Esophagus mucosa (tissue), 1 donor: Measurements from ENCODE around the gene MUC5AC. TPM values are rescaled to one million over a fixed set of nuclear protein-coding genes. Genes with fewer than 3 reads are reported as not detected.

ENCODE experiments used
- ATAC-seq: fragments of 200-7000 bp; cut with Tn5 transposase; one replicate; pipeline ENCODE4 v1.9.1; 2020
- total RNA-seq: library from RNA; stranded (reverse); gene quantifications from one replicate; pipeline ENCODE4 v1.2.4, GENCODE V29; 2023
- donor health status: DM: yes; HTN: yes; CAD: no.

Gene MUC5AC
- total RNA-seq, 1 donor from 2014 or later = not detected

DNA sequence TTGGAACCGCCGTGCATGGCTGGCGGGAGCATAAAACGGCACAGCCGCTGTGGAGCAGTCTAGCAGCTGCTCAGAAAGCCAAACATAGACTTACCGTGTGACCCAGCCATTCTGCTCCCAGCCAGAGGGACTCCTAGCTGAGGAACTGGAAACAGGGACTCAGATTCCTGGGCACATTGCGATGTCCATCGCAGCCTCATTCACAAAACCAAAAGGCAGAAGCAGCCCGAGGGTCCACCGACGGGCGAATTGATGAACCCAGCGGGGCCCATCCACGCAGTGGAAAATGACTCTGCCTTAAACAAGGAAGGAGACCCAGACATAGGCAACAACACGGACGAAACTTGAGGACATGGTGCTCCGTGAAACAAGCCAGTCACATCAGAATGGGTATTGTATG is 59.4 kb downstream of the MUC5AC start:
- ATAC-seq = no peak

DNA sequence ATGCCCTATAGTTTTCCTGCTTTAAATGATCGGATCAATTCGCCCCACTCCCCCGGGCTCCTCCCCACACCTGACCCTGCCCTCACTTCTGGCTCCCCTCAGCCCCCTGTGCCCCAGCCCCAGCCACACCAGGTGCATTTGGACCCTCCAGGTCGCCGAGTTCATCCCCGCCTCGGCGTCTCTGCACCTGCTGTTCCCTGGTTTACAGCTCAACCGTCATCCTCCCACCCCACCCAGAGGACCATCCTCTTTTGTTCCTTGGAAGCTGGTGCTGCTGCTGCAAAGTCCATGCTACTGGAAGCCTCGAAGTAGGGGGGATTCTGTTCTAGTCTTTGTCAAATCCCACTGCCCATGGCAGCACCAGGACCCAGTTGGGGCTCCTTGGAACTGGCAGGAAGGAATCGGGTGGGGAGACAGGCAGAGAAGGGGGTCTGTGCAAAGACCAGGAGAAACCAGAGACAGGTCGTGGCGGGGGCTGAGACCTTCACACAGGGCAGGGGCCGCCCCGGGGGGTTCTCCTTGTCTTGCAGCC is 60.6 kb downstream of the MUC5AC start:
- no peak for ATAC-seq

DNA sequence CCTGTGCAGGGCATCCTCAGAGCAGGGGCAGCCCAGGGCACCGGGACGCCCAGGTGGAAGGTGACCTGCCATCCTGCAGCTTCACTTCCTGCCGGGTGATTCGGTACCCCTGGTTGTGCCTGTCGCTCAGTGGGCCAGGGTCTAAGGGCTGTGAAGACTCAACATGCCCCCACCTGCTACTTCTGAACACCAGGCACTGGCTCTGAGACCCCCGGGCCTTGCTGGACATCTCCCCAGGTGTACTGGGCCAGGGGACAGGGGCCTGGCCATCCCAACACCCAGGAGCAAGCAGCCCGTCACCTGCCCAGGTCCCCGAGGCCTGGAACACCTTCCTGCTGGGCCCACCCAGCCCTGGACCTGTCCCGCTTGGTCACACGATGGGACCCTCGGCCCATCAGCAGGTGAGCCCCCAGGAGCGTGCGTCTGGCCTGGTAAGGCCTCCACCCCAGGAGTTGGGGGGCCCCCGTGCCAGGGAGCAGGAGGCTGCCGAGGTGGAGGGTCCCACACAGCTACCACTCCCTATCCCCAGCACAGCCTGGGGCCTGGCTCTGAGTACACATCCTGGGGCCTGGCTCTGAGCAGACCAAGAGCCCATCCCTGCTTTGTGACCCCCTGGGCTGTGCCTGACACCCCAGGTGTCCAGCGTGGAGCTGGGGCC is 61.2 kb downstream of the MUC5AC start:
- no peak for ATAC-seq

DNA sequence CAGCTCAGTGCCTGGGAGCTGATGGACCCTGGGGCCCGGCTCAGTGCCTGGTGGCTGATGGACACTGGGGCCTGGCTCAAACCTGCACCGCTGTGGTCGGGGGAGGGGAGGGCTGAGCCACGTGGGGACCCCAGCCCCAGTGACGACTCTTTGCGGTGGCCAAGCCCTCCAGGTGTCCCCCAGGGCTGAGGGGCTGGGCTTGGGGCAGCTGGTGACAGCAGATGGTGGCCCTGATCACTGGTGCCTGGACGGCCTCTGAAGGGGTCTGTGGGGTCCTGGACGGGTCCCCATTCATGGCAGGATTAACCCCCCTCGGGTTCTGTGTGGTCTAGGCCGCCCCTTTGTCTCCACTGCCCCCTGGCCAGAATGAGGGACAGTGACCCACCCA is 61.7 kb downstream of the MUC5AC start:
- no peak for ATAC-seq

DNA sequence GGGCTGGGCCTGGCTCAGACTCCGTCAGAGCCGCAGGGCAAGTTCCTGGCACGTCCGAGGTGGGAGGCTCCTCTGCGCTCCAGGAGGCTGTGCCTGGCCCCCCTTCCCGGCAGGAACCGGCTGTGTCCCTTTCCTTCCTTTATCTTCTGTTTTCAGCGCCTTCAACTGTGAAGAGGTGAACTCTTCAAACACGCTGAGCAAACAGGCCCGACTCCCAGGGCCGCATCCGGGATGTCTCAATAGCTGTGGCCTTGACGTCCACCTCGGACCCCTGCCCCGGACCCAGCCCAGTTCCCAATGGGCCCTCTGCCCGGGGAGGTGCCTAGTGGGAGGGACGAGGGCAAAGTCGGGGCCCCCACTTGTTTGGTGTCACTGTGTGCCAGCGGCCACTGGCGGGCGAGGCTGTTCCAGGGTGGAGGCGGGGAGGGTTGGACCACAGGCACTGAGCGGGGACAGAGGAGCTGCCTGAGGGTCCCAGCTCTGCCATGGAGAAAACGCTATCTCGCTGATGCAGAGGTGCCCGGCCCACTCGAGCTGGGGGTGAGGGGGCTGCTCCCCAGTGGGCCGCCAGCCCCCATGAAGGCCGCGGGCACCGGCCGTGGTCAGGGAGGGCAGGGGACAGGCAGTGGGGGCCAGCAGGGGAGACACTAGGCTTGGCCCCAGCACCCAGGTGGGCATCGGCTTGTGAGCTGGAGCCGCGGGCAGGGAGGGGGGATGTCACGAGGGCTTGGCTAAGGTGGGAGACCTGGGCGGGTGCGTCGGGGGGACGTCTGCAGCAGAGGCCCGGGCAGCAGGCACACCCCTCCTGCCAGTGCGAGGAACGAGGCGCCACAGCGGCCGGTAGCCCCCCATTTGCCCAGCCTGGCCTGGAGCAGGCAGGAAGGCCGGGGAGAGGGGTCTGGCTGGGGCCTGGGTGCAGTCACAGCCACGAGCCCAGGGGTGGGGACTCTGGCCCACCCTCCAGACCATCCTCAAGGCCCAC is 62.4 kb downstream of the MUC5AC start:
- no peak for ATAC-seq

DNA sequence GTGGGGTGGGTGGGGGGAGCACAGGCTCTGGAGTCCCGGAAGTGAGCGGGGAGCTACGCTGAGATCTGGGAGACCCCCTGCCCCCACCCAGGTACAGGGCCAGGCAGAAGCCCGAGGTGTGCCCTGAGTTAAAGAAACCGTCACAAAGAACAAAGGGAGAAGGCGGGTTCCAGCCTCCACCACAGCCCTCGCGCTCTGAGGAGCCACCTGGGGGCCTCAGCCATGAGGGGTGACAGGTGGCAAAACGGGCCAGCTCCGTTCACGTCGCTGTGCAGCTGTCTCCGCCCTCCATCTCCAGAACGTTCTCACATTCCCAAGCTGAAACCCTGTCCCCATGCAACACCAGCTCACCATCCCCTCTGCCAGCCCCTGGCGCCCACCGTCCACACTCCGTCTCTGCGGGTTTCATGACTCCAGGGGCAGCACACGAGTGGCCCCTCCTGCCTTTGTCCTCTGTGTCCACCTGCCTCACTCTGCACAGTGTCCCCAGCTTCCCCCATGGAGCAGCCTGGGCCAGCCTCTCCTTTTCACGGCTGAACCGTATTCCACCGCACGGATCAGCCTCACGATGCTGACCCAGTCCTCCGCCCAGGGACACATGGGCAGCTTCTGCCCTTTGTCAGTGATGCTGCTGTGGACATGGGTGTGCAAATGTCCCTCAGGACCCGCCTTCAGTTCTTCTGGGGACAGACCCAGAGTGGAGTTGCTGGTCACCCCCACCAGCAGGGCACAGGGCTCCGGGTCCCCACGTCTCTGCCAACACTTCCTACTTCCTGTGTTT is 63.4 kb downstream of the MUC5AC start:
- ATAC-seq = no peak

DNA sequence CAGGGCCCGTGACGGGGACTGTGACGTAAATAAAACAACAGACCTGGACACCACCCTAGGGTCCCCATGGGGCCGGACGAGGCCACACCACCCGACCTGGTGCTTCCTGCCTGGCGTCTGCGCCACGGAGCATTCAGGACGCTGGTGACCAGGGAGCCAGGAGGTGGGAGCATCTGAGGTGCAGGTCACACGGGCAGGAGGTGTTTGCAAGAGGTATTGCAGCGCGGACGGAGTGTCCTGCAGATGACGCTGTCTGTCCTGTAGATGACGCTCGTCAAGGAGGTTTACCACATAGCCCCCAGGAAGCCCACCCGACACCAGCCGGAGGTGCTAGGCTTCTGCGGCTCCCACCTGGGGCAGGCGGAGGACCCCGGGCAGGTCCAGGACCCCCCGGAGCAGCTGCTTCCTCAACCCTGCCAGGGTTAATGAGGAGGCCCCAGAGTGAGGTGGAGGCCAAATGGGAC is 64.1 kb downstream of the MUC5AC start:
- ATAC-seq = no peak

DNA sequence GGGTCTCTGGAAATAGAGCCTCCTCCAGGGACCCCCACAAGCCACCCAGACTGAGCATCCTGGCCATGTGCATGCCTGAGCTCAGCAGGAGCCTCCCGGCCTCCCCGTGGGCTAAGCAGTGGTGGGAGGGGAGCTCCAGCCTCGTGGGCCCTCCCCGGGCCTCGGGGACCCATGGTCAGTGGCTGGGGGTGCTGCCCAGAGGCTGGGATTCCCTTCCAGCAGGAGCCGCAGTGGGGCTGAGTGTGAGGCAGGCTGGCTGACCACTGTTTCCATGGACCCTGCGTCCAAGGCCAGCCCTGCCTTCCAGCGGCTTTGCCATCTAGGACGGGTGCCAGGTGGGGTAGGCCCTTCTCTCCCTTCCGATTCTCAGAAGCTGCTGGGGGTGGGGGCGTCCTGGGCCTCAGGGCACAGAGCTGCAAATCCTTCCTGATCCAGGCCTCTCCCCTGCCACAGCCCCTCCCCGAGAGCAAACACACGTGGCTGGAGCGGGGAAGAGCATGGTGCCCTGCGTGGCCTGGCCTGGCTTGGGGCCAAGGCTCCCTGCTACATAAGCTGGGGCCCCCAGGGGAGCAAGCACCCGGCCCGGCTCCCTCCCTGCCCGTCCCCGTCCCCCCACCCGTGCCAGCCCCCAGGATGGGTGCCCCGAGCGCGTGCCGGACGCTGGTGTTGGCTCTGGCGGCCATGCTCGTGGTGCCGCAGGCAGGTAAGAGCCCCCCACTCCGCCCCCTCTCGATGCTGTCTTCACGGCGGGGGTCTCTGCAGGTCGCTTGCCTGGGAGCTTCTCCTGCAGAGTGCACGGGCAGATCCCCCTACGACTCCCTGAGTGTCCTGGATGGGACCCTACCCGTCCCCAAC is 65.0 kb downstream of the MUC5AC start, which contains the start of gene MUC5B:
Gene MUC5B (plus strand): TSS at position 576 of the 855 bp plus-strand sequence. CDS start 58 bp downstream, at position 634.
- ATAC-seq = no peak

DNA sequence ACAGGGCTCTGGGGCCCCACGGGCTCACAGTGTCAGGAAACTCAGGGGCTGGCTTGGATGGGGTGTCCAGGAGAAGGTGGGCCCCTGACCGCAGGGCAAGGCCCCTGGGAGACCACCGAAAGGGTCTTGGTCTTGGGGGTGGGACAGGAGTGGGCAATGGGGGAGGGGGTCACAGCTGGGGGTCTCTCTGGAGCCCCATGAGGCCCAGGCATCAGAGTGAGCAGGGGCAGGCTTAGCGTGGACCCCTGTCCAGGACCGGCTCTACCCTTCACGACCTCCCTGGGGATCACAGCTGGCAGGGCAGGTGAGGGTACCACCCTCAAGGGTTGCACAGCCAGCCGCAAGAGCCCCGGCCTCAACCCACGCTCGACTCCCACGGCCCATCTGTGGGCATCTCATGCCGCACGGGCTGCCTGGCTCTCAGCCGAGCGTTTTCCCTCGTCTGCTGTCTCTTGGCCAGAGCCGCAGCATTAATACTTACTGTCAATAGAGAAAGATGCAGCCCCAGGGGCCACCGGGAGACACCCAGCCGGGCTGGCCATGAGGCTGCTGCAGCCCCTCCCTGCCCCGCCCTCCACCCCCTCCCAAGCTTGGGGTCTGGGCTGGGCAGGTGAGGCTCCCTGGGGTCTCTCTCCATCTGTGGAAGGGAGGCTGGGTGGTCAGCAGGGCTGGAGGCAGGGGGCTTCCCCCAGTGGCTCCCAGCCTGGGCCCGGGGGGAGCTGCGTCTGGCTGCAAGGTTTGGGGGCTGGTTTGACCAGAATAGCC is 65.8 kb downstream of the MUC5AC start:
- ATAC-seq = no peak

DNA sequence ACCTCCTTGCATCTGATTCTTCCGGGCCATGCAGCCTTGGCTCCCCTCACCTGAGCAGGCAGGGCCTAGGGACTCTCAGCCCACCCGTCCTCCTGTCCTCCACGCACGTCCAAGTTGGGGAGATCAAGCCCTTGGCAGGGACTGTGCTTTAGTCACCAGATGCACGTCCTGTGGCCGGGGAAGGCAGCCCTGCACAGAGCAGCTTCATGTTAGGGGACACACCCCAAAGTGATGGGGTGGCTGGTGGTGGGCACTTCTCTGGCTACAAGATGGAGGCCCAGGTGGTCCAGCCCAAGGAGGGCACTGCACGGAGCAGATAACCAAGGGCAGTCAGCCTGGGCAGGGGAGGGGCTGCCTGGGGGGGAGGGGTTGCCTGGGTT is 66.3 kb downstream of the MUC5AC start:
- peak; percentile 9 for ATAC-seq

DNA sequence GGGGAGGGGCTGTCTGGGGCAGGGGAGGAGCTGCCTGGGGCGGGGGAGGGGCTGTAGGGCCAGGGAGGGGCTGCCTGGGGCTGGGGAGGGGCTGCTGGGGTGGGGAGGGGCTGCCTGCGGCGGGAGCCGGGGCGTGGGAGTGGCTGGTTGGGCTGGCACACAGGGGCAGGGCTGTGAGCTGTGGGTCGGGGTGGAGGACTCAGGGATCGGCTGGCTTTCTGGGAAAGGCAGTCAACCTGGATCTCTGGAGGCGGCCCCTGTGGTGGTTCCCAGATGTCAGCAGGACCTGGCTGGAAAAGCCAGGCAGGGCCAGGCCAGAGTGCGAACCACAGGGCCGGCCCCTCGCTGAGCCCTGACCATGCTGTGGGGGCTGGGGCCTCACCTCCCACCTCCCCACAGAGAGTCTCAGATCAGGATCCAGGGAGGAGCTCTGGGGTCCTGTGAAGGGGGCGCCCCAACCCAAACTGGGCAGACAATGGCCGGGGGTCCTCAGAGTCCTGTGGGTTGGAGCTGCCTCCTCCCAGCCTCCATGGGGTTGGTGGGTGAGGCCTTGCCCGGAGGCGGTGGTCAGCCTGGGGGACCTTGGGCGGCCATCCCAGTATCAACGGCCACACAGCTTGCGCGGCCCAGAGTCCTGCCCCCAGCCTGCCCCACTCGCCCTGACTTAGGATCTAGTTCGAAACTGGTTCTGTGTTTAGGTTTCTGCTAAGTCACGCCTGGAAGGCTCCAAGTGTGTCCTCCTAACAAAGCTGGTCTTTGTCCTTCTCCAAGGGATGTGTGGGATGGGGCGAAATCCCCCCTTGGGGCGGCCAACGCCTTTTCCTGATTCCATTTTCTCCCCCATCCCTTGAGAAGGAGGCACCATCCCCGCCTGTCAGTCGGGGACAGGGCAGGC is 67.0 kb downstream of the MUC5AC start:
- ATAC-seq = no peak

DNA sequence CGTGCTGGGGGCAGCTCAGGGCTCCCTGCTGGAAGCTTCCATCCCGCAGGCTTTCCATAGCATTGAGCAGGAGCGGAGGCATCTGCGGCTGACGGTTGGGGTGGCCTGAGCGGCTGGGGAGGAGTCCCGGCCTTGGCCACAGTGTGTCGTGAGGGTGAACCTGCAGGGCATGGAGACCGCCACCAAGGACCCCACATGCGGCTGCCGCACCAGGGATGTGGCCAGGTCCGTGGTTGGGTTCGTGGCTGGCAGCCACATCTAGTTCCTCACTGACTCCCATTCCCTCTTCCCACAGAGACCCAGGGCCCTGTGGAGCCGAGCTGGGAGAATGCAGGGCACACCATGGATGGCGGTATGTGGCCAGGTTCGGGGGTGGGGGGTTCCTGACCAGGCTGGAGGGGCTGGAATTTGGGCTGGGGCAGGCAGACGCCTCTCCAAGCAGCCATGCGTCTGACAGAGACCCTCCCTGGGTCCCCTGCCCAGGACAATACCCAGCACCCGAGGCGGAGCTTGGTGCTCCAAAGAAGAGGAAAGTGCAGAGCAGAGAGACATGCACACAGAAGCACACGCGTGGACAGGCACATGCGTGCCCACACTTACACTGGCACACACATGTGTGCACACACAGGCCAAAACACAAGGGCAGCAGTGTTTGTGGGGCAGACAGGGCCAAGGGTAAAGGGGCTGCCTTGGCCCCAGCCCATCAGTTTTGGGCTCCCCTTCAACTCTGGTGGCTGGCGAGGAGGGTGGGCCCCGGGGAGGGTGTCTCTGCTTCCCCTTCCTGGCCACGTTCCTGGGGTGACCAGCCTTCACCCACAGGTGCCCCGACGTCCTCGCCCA is 67.9 kb downstream of the MUC5AC start:
- ATAC-seq = no peak

DNA sequence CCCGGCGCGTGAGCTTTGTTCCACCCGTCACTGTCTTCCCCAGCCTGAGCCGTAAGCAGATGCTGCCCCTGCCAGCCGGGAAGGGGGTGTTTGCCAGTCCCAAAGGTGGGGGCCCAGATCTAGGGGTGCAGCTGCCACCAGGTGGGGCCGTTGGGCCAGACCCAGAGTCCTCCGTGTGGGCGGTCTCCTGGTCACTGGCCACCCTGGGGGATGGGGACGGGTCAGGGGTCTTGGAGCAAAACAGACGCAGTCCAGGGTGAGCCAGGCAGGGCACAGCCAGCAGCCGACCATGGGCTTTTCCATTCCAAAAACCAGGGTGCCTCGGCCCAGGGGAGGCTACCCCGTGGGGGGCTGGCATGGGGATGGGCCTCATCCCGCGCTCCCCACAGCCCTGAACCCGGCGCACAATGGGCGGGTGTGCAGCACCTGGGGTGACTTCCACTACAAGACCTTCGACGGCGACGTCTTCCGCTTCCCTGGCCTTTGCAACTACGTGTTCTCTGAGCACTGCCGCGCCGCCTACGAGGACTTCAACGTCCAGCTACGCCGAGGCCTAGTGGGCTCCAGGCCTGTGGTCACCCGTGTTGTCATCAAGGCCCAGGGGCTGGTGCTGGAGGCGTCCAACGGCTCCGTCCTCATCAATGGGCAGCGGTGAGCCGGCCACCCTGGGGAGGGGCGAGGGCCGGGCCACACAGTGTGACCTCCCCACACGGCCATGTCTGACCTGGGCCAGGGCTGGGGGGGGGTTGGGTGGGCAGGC is 68.7 kb downstream of the MUC5AC start:
- no peak for ATAC-seq

DNA sequence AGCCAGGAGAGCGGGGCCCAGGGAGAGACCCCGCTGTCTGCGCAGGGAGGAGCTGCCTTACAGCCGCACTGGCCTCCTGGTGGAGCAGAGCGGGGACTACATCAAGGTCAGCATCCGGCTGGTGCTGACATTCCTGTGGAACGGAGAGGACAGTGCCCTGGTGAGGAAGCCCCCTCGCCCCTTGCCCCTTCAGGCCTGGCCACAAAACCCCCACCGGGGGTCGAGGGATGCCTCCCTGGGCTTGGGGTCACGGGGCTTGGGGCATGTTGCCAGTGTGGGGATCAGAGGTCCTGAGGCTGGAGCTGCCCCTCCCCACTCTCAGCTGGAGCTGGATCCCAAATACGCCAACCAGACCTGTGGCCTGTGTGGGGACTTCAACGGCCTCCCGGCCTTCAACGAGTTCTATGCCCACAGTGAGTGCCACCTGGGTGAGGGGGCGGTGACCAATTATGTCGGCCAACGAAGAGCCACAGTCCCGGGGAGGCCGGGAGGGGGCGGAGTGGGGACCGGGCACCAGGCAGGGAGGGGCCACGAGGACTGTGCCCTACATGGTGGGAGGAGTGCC is 69.3 kb downstream of the MUC5AC start:
- no peak for ATAC-seq

DNA sequence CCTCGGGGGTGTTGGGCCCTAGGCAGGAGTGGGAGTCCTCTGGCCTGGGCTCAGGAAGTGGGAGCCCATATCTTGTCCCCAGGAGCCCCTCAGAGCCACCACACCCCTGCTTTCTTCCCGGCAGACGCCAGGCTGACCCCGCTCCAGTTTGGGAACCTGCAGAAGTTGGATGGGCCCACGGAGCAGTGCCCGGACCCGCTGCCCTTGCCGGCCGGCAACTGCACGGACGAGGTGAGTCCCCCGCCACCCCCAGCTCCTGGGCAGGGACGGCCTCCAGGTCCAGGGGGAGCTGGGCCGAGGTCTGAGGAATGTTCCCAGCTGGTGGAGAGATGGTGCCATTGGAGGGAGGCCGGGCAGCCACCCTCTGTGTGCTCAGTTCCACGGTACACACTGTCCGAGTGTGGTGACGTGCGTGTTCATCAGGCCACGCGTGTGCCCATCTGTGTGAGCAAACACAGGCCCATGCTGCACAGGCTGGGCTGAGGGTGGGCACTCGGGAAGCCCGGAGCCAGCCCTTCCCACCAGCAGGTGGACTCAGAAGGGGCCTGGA is 69.9 kb downstream of the MUC5AC start:
- ATAC-seq = no peak

DNA sequence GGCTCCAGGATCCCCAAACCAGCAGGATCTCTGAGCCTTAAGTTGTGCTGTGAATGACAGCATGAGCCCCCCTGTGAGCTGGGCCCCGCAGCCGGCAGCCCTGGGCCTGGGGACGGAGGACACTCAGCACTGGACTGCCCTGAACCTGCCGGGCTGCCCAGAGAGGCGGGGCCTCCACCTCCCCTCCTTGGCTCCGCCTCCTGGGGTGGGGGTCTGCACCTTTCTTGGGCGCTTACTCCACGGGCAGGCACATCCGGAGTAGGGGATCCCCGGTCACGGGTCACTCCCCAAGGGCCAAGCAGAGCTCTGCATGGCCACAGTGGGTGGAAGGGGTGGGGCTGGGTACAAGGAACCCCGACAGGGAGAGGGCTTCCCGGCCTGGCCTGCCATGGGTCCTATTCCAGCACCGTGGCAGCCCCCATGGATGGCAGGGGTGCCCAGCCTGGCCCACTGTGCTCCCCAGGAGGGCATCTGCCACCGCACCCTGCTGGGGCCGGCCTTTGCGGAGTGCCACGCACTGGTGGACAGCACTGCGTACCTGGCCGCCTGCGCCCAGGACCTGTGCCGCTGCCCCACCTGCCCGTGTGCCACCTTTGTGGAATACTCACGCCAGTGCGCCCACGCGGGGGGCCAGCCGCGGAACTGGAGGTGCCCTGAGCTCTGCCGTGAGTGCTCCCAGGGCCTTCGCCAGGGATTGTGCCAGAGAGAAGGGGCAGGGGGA is 70.5 kb downstream of the MUC5AC start:
- no peak for ATAC-seq
